Effector memory CD4-positive, alpha-beta T cell (primary cell): Measurements from ENCODE around the gene RENBP.

Source experiments
- DNase-seq, 3 donors: peaks; one replicate each; pipeline ENCODE4 v3.0.0-alpha.2; 2020
- H3K27ac ChIP-seq: 2 replicates; pipeline ENCODE4 v1.7.0; 2013; ENCODE audit warnings: mild to moderate bottlenecking, low read length, moderate library complexity; ENCODE audit not compliant: insufficient read depth, poor library complexity, severe bottlenecking
- H3K27me3 ChIP-seq: replicated peaks from 2 replicates; pipeline ENCODE4 v1.7.0; 2013; ENCODE audit warnings: mild to moderate bottlenecking, low read length; ENCODE audit not compliant: insufficient read depth, control insufficient read depth, poor library complexity, severe bottlenecking
- H3K36me3 ChIP-seq: 2 replicates; pipeline ENCODE4 v1.7.0; 2013; ENCODE audit warnings: mild to moderate bottlenecking, low read length, moderate library complexity; ENCODE audit not compliant: control insufficient read depth, insufficient read depth
- H3K4me1 ChIP-seq: 2 replicates; pipeline ENCODE4 v1.7.0; 2013; ENCODE audit warnings: low read length, mild to moderate bottlenecking; ENCODE audit not compliant: control insufficient read depth, insufficient read depth, poor library complexity, severe bottlenecking
- H3K4me3 ChIP-seq: 2 replicates; pipeline ENCODE4 v1.7.0; 2013; ENCODE audit warnings: low read length, low read depth, mild to moderate bottlenecking; ENCODE audit not compliant: insufficient read depth, poor library complexity, severe bottlenecking
- H3K9me3 ChIP-seq: 2 replicates; pipeline ENCODE4 v1.7.0; 2013; ENCODE audit warnings: mild to moderate bottlenecking, low read length, moderate library complexity; ENCODE audit not compliant: control insufficient read depth

Gene RENBP

GRCh38 chrX:153947009-153947769 lies 2.7 kb upstream of the RENBP start:
- Histone ChIP-seq H3K27me3 (no peaks in the 10 kb centered on the region), H3K36me3 (peaks cover 25% of the 10 kb centered on the region), H3K4me3 (no peak overlapping the region), H3K4me1 (peaks cover 16% of the 10 kb centered on the region), H3K27ac (no peak overlapping the region), H3K9me3 (no peaks in the 10 kb centered on the region)
- DNase-seq: peak; percentile 60 to 69 (median 63)

GRCh38 chrX:153945956-153946943 lies 1.8 kb upstream of the RENBP start:
- no peaks in the 10 kb centered on the region for H3K27me3 ChIP-seq
- no peaks in the 10 kb centered on the region for H3K9me3 ChIP-seq
- DNase-seq: no peak
- H3K4me1 ChIP-seq: peaks cover 16% of the 10 kb centered on the region
- no peak overlapping the region for H3K27ac ChIP-seq
- peaks cover 20% of the 10 kb centered on the region for H3K36me3 ChIP-seq
- no peak overlapping the region for H3K4me3 ChIP-seq

GRCh38 chrX:153944800-153945150 lies 332 bp upstream of the RENBP start:
- no peaks in the 10 kb centered on the region for H3K27me3 ChIP-seq
- H3K4me3 ChIP-seq: peak overlapping the region; percentile 23
- peaks cover 16% of the 10 kb centered on the region for H3K4me1 ChIP-seq
- H3K27ac ChIP-seq: no peak overlapping the region
- no peak for DNase-seq
- peaks cover 5% of the 10 kb centered on the region for H3K36me3 ChIP-seq
- H3K9me3 ChIP-seq: no peaks in the 10 kb centered on the region

GRCh38 chrX:153941336-153942252 lies 2.8 kb downstream of the RENBP start:
- Histone ChIP-seq H3K27me3 (no peaks in the 10 kb centered on the region), H3K9me3 (no peaks in the 10 kb centered on the region), H3K36me3 (no peaks in the 10 kb centered on the region), H3K27ac (no peak overlapping the region), H3K4me1 (peaks cover 12% of the 10 kb centered on the region), H3K4me3 (no peak overlapping the region)
- no peak for DNase-seq

GRCh38 chrX:153939573-153939972 lies 4.9 kb downstream of the RENBP start:
- H3K4me1 ChIP-seq: peaks cover 10% of the 10 kb centered on the region
- H3K27me3 ChIP-seq: no peaks in the 10 kb centered on the region
- no peak for DNase-seq
- H3K9me3 ChIP-seq: no peaks in the 10 kb centered on the region
- no peak overlapping the region for H3K4me3 ChIP-seq
- no peaks in the 10 kb centered on the region for H3K36me3 ChIP-seq
- no peak overlapping the region for H3K27ac ChIP-seq

GRCh38 chrX:153938226-153938786 lies 6.1 kb downstream of the RENBP start:
- DNase-seq: no peak
- Histone ChIP-seq H3K36me3 (no peaks in the 10 kb centered on the region), H3K4me1 (peaks cover 2% of the 10 kb centered on the region), H3K27ac (no peak overlapping the region), H3K4me3 (no peak overlapping the region), H3K9me3 (no peaks in the 10 kb centered on the region), H3K27me3 (no peaks in the 10 kb centered on the region)

GRCh38 chrX:153937056-153937455 lies 7.4 kb downstream of the RENBP start:
- Histone ChIP-seq H3K4me3 (no peak overlapping the region), H3K36me3 (peaks cover 5% of the 10 kb centered on the region), H3K9me3 (no peaks in the 10 kb centered on the region), H3K4me1 (peaks cover 2% of the 10 kb centered on the region), H3K27ac (no peak overlapping the region), H3K27me3 (no peaks in the 10 kb centered on the region)
- DNase-seq: no peak

- H3K27me3 ChIP-seq: no peaks in the 10 kb centered on the region
- DNase-seq: no peak
- H3K4me3 ChIP-seq: no peak overlapping the region
- H3K9me3 ChIP-seq: no peaks in the 10 kb centered on the region
- H3K36me3 ChIP-seq: peaks cover 8% of the 10 kb centered on the region
- peaks cover 2% of the 10 kb centered on the region for H3K4me1 ChIP-seq
- H3K27ac ChIP-seq: no peak overlapping the region
Observed at GRCh38 chrX:153935326-153935851, 9.1 kb downstream of the RENBP start.

GRCh38 chrX:153934762-153935325 lies 9.6 kb downstream of the RENBP start, which contains the start of gene NAA10:
Gene NAA10, minus strand, starts transcription at chrX:153935037. Its CDS starts 133 bp downstream, at chrX:153934904.
- H3K4me1 ChIP-seq: peaks cover 2% of the 10 kb centered on the region
- peak within 1 kb of the TSS; percentile 40 for H3K4me3 ChIP-seq
- peak within 1 kb of the TSS; percentile 14 for H3K27ac ChIP-seq
- H3K36me3 ChIP-seq: peaks cover 8% of the 10 kb centered on the region
- DNase-seq: peak; percentile 32 to 55 (median 53)
- no peaks in the 10 kb centered on the region for H3K27me3 ChIP-seq
- H3K9me3 ChIP-seq: no peaks in the 10 kb centered on the region
